OCI-LY7 (cell line): Measurements from ENCODE around the gene ANKRD65. TPM values are rescaled to one million over a fixed set of nuclear protein-coding genes. Genes with fewer than 3 reads are reported as not detected.

Experiments
- BruUV-seq: library from RNA; stranded (reverse); fragments of 400-500 nt; replicated peaks from 2 replicates; lab custom pipeline; 2021; lab: Mats Ljungman, UMichigan
- CTCF ChIA-PET: fragments of 300-600 bp; sonication (Branson Sonifier 250); formaldehyde crosslinking; loops from one replicate; lab custom pipeline; 2022; ENCODE audit warnings: antibody characterized with exemption; ENCODE audit not compliant: unreplicated experiment; lab: Charles Lee
- POLR2A ChIA-PET: fragments of 300-600 bp; sonication (Branson Sonifier 250); formaldehyde crosslinking; loops from one replicate; lab custom pipeline; 2022; ENCODE audit warnings: antibody characterized with exemption; lab: Charles Lee
- DNase-seq: peaks from one replicate; pipeline ENCODE4 v3.0.0-alpha.2; 2015; ENCODE audit warnings: low spot score
- H2AFZ ChIP-seq: fragments of 200-600 bp; sonication (generic), shearing (Covaris generic); 2 replicates; pipeline ENCODE4 v1.6.1; 2014; ENCODE audit warnings: mild to moderate bottlenecking, antibody characterized with exemption, low read length, moderate library complexity
- H3K27ac ChIP-seq: fragments of 200-600 bp; sonication (generic); 2 replicates; pipeline ENCODE4 v1.5.1; 2014; ENCODE audit warnings: mixed run types, low read depth, mild to moderate bottlenecking, moderate library complexity, low read length, inconsistent platforms; ENCODE audit not compliant: poor library complexity, severe bottlenecking
- H3K36me3 ChIP-seq: fragments of 200-600 bp; sonication (generic); 2 replicates; pipeline ENCODE4 v1.6.1; 2014; ENCODE audit warnings: mild to moderate bottlenecking, antibody characterized with exemption, low read length, moderate library complexity, mixed read lengths; ENCODE audit not compliant: insufficient read depth
- H3K4me1 ChIP-seq: fragments of 200-600 bp; sonication (generic); 2 replicates; pipeline ENCODE4 v1.5.1; 2014; ENCODE audit warnings: mild to moderate bottlenecking, low read length; ENCODE audit not compliant: insufficient read depth, poor library complexity, severe bottlenecking
- H3K4me2 ChIP-seq: fragments of 200-600 bp; sonication (generic); 2 replicates; pipeline ENCODE4 v1.6.1; 2014; ENCODE audit warnings: mild to moderate bottlenecking, low read length
- H3K4me3 ChIP-seq: fragments of 200-600 bp; sonication (generic); 2 replicates; pipeline ENCODE4 v1.5.1; 2014; ENCODE audit warnings: mild to moderate bottlenecking, low read depth, low read length; ENCODE audit not compliant: poor library complexity, severe bottlenecking
- H3K79me2 ChIP-seq: fragments of 200-600 bp; sonication (generic); 2 replicates; pipeline ENCODE4 v1.6.1; 2016; ENCODE audit warnings: low read depth, mild to moderate bottlenecking, low read length, moderate library complexity, mixed read lengths; ENCODE audit not compliant: insufficient read depth
- H3K9me2 ChIP-seq: fragments of 200-600 bp; sonication (generic); 2 replicates; pipeline ENCODE4 v1.6.1; 2016; ENCODE audit warnings: mild to moderate bottlenecking, low read length, mixed read lengths; ENCODE audit not compliant: insufficient read depth
- H3K9me3 ChIP-seq: fragments of 200-600 bp; sonication (generic); 2 replicates; pipeline ENCODE4 v1.6.1; 2014; ENCODE audit warnings: mild to moderate bottlenecking, mixed run types, low read length, mixed read lengths
- H4K20me1 ChIP-seq: fragments of 200-600 bp; sonication (generic); 2 replicates; pipeline ENCODE4 v1.6.1; 2014; ENCODE audit warnings: mild to moderate bottlenecking, antibody characterized with exemption, low read length, moderate library complexity, mixed read lengths; ENCODE audit not compliant: insufficient read depth
- EZH2phosphoT487 ChIP-seq: fragments of 200-600 bp; sonication (generic); IDR thresholded peaks from 2 replicates; pipeline ENCODE4 v1.6.1; 2018; ENCODE audit warnings: low read depth, borderline replicate concordance, mild to moderate bottlenecking, mixed run types, antibody characterized with exemption, low read length, moderate library complexity, mixed read lengths
- intact Hi-C: fragments of 100-400 bp; cut with micrococcal nuclease; formaldehyde crosslinking; loops from one replicate; pipeline ENCODE4 v1.10.0; 2022; ENCODE audit not compliant: unreplicated experiment
- total RNA-seq, 2 experiments: library from RNA; depleted of rRNA in 1 of 2; stranded (reverse); fragments of >200 nt in 1 of 2; shearing (Covaris generic) in 1 of 2; gene quantifications; 2 replicates each; pipeline ENCODE4 v1.2.3, GENCODE V29; 2014 to 2022
- TF ChIP-seq, protein P1 (sequence below): fragments of 200-600 bp; sonication (generic); conservative IDR thresholded peaks from 2 replicates; pipeline ENCODE4 v1.5.1; 2014; ENCODE audit warnings: mild to moderate bottlenecking, antibody characterized with exemption, low read length, moderate library complexity, mixed read lengths

The ANKRD65 gene
- total RNA-seq, 2 experiments from 2014 or later: not detected

DNA sequence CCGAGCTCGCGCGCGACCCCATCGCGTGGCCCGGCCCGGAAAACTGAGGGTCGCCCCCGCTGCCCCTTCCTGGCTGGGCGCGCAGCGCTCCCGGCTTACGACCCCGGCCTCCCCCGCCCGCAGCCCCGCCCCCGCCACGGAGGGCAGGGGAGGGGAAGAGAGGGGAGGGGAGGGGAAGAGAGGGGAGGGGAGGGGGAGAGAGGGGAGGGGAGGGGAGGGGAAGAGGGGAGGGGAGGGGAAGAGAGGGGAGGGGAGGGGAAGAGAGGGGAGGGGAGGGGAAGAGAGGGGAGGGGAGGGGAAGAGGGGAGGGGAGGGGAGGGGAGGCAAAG lies 6.7 kb upstream of the ANKRD65 start:
- DNase-seq: no peak
- POLR2A ChIA-PET: no interaction called here
- intact Hi-C loops: no loop called here
- no TSS peak for BruUV-seq
- H3K79me2 ChIP-seq: no peaks in the 10 kb centered on the region
- no peaks in the 10 kb centered on the region for H3K36me3 ChIP-seq
- H3K27ac ChIP-seq: no peak overlapping the region
- H3K9me2 ChIP-seq: no peaks in the 10 kb centered on the region
- no peak overlapping the region for H2AFZ ChIP-seq
- H3K4me2 ChIP-seq: no peak overlapping the region
- CTCF ChIA-PET: no interaction called here
- H3K9me3 ChIP-seq: no peaks in the 10 kb centered on the region
- no peaks in the 10 kb centered on the region for H4K20me1 ChIP-seq
- TF ChIP-seq, protein P1, sequence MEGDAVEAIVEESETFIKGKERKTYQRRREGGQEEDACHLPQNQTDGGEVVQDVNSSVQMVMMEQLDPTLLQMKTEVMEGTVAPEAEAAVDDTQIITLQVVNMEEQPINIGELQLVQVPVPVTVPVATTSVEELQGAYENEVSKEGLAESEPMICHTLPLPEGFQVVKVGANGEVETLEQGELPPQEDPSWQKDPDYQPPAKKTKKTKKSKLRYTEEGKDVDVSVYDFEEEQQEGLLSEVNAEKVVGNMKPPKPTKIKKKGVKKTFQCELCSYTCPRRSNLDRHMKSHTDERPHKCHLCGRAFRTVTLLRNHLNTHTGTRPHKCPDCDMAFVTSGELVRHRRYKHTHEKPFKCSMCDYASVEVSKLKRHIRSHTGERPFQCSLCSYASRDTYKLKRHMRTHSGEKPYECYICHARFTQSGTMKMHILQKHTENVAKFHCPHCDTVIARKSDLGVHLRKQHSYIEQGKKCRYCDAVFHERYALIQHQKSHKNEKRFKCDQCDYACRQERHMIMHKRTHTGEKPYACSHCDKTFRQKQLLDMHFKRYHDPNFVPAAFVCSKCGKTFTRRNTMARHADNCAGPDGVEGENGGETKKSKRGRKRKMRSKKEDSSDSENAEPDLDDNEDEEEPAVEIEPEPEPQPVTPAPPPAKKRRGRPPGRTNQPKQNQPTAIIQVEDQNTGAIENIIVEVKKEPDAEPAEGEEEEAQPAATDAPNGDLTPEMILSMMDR: no peak
- no peak for TF ChIP-seq EZH2phosphoT487
- H3K4me3 ChIP-seq: no peak overlapping the region
- no peaks in the 10 kb centered on the region for H3K4me1 ChIP-seq

DNA sequence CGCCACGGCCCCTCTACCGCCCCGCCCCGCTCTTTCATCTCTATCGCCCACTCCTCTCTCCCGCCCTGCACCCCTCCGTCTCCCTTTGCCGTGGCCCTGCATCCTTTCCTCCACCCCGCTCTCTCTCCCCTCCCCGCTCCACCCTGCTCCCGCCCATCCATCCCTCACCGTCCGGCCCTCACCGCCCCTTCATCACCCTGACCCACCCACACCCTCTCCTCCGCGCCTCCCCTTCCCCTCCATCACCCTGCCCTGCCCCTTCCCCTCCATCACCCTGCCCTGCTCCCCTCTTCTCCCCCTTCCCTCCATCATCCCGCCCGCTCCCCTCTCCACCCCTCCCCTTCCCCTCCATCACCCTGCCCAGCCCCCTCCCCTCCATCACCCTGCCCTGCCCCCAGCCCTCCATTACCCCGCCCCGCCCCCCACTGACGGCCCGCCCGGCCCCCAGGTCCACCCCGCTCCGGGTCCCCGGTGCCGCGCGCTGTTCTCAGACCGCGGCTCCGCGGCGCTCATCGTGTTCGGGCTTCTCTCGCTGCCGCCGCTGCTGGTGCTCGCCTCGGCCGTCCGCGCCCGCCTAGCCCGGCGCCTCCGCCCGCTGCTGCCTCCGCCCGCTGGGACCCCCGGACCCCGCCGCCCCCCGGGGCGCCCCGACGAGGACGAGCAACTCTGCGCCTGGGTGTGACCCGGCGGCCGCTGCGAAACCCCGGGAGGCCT lies 6.2 kb upstream of the ANKRD65 start:
- H3K9me2 ChIP-seq: no peaks in the 10 kb centered on the region
- POLR2A ChIA-PET: no interaction called here
- no peaks in the 10 kb centered on the region for H4K20me1 ChIP-seq
- no peaks in the 10 kb centered on the region for H3K79me2 ChIP-seq
- H3K4me3 ChIP-seq: no peak overlapping the region
- intact Hi-C loops: no loop called here
- no peak overlapping the region for H3K27ac ChIP-seq
- CTCF ChIA-PET: no interaction called here
- H3K36me3 ChIP-seq: no peaks in the 10 kb centered on the region
- BruUV-seq: no TSS peak
- no peak overlapping the region for H2AFZ ChIP-seq
- DNase-seq: no peak
- H3K4me1 ChIP-seq: no peaks in the 10 kb centered on the region
- H3K9me3 ChIP-seq: no peaks in the 10 kb centered on the region
- TF ChIP-seq, protein P1: no peak
- TF ChIP-seq EZH2phosphoT487: no peak
- no peak overlapping the region for H3K4me2 ChIP-seq

DNA sequence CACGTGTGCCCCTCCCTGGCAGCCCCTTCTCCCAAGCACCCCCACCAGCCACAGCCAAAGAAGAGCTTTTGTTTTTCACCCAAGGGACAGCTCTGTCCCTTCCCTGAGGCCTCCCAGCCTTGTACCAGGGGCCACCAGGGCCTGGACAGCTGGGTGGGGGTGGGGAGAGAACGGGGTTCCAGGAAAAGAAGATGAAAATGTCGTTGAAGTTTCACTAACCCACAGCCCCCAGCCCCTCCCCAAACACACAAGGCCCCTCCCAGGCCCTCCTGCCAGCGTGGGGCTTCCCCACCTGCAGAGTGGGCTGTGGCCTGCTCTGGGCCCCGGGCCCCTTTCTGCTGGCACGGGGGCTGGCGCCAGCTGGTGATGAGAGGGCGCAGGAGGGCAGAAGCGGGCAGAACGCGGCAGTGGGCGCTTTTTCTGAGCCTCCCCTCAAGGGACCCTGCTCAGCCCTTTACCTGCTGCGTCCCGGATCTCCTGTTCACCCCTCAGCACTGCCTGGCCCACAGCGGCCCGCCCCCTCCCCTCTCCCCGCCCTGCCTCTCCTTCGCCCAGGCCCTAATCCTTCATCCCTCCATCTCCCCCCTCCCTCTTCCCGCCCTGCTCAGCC lies 5.5 kb upstream of the ANKRD65 start:
- no peak for DNase-seq
- Histone ChIP-seq H3K79me2 (no peaks in the 10 kb centered on the region), H3K36me3 (no peaks in the 10 kb centered on the region), H2AFZ (no peak overlapping the region), H3K27ac (no peak overlapping the region), H3K4me3 (no peak overlapping the region), H3K9me3 (no peaks in the 10 kb centered on the region), H3K4me2 (no peak overlapping the region), H3K4me1 (no peaks in the 10 kb centered on the region), H3K9me2 (no peaks in the 10 kb centered on the region), H4K20me1 (no peaks in the 10 kb centered on the region)
- no peak for TF ChIP-seq EZH2phosphoT487
- TF ChIP-seq, protein P1: no peak
- no TSS peak for BruUV-seq
- ChIA-PET CTCF (no interaction called here), POLR2A (no interaction called here)
- intact Hi-C loops: no loop called here
